ENCODE measurements around the gene MYH10. TPM values are rescaled to one million over a fixed set of nuclear protein-coding genes. Genes with fewer than 3 reads are reported as not detected.

Gene MYH10
- total RNA-seq, 1 donor from 2014 or later = 104 TPM

DNA sequence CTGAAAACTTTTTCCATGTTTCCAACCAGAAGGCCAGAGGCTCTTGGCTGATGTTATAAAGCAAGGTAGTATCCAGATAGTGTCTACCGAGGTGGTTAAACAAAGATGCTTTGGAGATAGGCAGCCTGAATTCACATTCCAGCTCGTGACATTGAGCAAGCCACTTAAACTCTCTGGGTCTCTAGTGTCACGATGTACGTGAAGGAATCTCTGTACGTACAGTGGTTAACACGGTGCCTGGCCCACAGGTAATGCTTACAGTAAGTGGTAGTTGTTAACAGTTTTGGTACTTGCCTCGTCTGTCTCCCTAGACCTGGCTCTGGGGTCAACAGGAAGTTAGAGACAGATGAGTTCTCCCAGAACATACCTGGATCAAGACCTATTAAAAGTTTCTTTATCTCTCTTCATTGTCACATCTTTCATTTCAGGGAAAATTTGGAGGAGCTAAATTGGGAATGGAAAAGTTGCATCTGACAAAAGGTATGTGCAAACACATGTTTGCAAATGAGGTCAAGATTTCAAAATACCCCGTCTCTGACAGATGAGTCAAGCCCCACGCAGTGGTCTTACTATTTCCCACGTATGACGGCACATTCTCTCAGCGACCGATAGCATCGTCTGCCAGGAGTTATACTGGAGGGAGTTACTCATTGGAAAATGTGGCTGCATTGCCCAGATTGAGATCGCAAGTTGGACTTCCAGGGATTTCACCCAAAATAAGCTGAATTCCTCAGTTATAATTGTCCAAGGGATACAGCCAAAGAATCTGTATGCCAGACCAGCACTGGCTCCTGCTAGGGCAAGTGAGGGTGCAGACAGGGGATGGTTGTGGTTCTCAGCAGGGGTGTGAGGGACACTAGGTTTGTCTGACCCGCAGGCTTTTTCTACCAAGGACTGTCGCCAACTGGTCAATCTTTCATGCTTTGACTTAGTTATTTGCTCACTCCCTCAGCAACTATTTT lies 18.9 kb upstream of the MYH10 start:
- peak; percentile 21 for DNase-seq (ENCODE audit: low spot score)

DNA sequence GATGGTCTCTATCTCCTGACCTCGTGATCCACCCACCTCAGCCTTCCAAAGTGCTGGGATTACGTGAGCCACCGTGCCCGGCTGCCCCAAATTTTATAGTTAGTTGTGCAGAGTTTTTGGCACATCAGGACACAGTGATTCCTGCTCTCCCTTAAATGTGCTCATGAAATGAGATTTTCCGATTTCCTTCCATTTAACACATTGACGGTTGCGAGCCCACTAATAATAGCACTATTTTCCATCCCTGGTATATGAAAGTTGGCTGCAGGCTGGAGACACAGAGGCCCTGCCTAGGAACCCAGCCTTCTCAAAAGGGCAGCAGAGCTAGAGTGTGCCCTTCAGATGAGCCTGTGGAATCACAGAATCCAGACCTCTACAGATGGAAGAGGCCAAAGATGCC lies 17.4 kb upstream of the MYH10 start:
- DNase-seq (ENCODE audit: low spot score) = no peak

DNA sequence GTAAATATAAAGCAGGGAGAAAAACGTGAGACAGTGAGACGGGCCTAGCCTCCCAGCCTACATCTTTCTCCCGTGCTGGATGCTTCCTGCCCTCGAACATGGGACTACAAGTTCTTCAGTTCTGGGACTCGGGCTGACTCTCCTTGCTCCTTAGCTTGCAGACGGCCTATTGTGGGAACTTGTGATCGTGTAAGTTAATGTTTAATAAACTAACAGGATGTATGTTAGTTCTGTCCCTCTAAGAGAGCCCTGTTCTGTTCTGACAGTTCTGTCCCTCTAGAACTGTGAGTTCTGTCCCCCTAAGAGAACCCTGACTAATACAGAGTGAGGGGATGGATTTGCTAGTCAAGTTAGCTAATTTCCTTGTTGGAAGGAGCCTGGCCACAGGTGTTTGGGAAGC lies 16.7 kb upstream of the MYH10 start:
- DNase-seq (ENCODE audit: low spot score) = no peak

DNA sequence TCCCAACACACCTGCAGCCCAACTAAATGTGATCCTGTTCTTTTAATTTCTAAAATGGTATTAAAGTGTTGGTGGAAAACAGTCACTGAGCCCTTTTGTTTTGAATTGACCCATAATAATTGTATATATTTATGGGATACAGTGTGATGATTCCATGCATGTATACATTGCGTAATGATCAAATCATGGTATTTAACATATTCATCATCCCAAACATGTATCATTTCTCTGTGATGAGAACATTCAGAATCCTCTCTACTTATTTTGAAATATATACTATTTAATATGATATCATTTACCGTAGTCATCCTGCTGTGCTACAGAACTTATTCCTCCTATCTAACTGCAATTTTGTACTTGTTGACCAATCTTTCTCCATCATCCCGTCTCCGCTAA lies 14.0 kb upstream of the MYH10 start:
- DNase-seq (ENCODE audit: low spot score) = no peak

DNA sequence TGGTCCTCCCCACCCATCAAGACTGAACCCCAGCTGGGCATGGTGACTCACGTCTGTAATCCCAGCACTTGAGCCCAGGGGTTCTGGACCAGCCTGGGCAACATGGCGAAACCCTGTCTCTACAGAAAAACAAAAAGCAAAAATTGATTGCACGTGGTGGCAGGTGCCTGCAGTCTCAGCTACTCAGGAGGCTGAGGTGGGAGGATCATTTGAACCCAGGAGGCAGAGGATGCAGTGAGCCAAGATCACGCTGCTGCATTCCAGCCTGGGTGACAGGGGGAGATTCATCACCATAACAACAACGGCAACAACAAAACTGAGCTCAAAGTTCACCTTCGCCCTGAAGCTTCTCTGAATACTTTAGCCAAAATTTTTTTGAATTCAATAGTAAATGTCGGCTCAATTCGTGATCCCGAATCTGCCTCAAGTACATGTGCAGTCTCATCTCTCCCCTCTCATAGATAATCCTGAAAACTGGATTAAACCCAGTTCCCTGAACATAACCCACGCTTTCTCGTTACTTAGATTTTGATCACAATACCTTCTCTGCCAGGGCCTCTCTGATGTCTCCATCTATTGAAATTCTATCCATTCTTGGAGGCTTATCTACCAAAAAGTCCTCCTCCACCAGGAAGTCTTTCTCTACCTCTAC lies 13.5 kb upstream of the MYH10 start:
- DNase-seq (ENCODE audit: low spot score) = no peak

DNA sequence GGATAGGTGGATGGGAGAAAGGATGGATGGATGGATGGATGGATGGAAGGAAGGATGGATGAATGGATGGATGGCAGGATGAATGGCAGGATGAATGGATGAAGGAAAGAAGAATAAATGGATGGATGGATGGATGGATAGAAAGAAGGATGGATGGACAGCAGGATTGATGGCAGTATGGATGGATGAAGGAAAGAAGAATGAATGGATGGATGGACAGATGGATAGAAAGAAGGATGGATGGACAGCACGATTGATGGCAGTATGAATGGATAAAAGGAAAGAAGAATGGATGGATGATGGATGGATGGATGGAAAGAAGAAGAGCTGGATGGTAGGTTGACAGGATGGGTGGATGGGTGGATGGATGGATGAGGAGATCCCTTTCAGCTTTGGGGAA lies 9.2 kb upstream of the MYH10 start:
- no peak for DNase-seq (ENCODE audit: low spot score)

DNA sequence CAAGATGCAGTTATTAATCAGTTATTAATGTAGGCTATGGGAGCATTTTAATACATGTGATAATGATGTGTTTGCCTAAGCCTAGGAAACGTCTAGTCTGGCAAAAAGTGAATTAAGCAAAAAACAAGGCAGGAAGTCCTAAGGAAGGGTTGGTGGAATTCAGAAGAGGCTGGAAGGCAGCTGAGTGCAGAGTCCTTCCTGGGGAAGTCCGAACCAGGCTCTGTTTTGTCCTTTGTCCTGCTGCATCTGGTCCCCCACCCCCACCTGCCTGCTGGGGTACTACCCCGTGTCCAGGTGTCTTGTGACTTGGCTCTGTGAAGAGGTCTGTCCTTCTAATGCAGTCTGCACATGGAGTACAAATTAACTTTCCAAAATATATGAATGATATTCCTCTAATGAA lies 1.5 kb upstream of the MYH10 start:
- DNase-seq (ENCODE audit: low spot score) = no peak

DNA sequence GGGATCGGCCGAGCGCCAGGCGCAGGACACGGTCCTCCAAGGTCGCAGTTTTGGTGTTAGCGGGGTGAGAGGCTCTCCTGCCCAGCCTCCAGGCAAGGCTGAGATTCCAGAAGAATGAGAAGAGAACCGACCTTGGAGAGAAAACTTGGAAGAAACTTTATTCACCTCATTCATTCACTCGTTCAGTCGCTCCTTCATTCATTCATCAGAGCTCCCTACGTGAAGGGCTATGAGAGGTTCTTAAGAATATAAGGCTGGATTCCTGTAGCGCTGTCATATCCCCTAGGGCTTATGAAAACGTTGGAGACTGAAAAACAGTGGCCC lies 991 bp upstream of the MYH10 start:
- DNase-seq (ENCODE audit: low spot score) = no peak

DNA sequence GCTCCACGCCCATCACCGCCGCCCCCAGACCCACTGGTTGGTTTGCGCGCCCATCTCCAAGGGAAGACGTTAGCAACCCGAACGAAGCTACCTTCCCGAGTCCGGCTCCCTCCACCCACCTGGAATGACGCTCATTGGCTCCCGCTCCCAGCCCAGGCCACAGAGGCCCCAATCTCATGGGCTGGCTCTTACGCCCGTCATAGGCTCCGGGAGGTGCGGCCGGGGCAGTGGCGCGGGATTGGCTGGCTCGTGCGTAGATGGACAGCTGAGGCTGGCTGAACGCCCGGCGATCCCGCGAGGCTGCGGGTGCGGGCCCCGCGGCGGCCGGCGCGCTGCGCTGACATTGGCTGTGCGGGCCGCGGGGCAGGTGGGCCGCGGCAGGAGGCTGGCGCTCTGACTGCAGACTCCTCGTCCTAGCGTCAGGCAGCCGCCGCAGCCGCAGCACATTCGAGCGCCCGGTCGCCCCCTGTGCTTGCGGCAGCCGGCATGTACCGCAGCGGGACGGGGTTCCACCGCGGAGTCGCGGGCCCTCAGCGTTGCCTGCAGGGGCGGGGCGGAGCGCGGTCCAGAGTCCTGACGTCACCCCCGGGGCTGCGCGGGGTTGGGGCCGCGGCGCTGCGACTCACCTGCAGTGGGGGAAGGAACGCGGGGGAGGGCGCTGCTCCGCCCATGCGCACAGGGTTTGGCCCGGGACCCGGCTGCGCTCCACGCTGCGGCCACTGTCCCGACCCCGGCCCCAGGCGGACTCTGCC lies 453 bp upstream of the MYH10 start:
- peak; percentile 98 for DNase-seq (ENCODE audit: low spot score)

DNA sequence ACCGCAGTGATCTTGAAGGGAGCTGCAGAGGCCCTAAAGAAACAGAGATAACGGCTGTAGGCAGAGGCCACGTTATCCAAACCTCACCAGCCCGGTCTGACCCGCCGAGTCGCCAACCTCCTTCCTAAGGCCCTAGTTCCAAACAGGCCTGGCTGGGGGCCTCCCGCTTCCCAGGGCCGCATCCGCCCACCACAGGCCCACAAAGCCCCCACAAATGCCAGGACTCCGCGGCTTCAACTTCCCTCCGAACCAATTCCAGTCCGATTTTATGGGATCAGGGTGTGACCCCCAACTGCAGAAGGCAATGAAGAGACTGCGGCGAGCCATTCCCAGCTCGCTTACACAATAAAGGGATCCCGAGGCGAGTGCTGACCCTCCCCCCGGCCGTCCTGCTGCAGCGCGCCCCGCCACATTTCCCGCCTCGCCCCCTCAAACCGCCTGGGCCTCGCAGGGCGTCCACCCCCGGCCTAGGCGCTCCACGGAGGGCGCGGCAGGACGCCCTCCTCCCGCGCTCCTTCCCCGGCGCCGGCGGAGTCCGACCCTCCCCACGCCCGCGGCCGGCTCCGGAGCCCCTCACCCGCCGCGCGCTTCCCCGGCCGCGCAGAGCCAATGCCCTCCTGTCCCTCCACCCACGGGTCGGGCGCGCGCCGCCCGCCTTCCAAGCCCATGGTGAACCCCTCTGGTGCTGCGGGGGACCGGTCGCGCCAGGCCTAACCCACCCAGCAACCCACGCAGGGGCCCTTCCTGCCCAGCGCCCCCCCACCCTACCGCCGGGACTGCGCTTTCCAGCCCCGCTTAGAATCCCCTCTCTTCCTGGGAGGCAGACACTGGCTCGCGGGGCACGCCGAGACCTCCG lies 926 bp downstream of the MYH10 start:
- DNase-seq (ENCODE audit: low spot score) = no peak

DNA sequence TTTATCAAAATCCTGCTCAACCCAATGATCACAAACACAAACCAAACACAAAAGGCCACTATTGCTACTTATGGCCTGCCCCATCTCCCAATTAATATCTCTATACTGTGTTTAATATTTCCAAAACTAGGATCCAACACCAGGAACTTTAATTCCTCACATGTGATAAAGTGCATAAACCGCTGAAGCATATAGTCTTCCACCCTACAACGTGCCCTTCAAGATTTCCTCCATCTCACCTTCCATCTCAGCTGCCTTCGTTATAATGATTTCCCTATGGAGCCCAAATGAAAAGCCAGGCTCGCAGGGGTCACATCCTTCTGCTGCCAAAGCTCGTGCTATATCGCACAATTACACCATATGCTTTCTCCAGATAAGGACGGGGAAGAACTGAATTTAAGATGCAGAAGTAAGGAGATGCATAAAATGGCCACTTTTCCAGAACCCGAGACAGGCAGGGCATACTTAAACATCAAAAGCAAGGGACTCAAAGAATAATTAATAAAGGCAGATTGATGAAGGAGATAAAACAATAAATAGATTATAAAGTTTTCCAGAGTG lies 1.8 kb downstream of the MYH10 start:
- DNase-seq (ENCODE audit: low spot score) = no peak

DNA sequence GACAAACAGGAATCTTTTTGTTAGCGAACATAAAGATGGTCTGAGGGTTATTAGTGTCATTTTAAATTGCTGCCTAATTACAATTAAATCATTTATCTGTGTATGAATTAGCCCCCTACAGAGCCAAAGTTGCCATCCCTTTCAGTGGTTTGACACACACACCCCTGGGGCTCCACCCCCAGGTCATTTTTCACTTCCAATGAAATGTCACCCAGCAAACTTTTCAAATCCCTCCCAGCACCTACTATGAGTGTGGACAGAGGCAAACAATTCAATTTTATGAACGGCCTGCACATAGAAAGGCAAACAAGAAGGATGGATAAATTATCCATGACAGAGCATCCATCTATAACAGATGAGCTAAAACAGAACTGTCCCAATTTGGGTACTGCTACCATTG lies 2.4 kb downstream of the MYH10 start:
- no peak for DNase-seq (ENCODE audit: low spot score)

DNA sequence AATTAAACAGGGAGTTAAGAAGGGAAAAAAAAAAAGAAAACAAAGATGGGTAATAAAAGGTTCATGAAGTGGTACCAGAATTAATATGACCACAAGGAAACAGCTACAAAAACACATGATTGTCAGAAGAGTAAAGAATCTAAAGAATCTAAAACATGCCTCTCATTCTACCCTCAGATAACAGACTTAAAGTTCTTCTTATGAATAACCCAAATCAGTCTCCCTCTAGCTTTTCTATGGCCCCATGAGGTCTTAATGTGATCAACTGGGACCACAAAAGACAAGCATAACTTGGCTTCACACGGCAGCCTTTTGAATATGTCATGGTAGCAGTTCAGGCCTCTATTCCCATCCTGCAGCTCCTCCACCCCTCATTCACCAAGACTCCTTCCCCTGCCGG lies 6.9 kb downstream of the MYH10 start:
- DNase-seq (ENCODE audit: low spot score) = no peak

DNA sequence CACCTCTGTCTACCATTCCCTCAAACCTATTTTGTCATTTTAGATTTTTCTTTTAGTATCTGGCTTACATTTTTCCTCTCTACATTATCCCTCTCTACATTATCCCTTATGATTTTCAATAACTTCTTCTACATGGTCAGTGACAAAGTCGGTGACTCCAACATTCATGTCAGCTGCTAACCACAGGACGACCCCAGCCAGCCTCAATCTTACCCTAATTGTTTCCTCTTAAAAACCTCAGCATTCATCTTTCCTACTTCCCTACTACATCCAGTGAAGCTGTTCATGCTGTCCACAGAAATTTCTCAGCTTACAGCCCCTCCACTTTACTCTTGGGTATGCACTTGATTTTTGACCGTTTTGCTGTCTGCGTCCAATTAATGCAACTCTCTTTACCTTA lies 8.3 kb downstream of the MYH10 start:
- DNase-seq (ENCODE audit: low spot score) = no peak

DNA sequence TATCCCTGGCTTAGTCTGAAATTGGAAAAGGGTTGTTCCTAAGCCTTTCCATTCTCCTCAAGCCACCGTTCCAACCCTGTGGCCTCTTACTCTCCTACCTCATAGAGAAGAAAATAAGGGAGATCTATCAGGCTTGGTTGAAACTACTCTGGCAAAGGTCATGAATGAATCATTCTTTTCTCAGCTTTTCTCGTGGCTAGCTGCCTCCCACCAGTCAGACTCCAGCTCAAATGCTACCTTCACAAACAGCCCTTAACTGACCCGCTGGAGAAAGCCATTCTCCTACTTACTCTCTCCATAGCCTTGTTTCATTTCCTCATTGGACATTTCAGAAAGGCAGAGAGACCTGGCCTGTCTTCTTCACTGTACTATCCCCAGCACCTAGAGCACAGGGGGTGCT lies 8.9 kb downstream of the MYH10 start:
- no peak for DNase-seq (ENCODE audit: low spot score)

DNA sequence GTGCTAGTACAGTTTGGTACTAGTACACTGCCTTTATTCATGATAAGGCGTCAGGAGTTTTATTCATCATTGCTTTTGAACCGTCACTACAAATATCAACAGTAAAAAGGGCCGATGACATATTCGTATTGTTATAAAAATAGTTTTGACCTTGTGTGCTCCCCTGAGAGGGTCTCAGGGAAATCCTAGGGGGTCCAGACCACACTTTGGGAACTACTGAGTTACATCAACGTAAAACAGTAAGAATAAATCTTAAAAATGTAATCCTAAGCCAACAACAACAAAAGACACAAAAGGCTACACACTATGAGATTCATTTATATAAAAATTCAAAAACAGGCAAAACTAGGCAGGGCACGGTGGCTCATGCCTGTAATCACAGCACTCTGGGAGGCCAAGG lies 11.2 kb downstream of the MYH10 start:
- DNase-seq (ENCODE audit: low spot score) = no peak

DNA sequence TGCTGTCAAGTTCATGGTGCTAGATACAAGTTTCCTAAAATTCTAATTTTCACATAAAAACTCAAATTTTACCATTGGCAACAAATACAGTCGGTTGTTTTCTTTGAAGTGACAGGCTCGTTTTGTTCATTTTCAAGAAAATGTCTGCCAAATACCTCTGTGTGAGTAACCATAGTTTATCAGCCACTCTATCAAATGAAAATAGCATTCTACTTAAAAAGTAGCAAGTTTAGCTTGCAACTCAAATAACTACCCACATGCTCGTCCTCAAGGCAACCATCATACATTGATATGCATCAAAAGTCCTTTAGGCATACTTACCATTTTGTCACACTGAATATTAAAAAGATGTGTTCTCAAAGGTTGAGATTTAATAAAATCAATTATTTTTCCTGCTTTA lies 11.7 kb downstream of the MYH10 start:
- DNase-seq (ENCODE audit: low spot score) = no peak

DNA sequence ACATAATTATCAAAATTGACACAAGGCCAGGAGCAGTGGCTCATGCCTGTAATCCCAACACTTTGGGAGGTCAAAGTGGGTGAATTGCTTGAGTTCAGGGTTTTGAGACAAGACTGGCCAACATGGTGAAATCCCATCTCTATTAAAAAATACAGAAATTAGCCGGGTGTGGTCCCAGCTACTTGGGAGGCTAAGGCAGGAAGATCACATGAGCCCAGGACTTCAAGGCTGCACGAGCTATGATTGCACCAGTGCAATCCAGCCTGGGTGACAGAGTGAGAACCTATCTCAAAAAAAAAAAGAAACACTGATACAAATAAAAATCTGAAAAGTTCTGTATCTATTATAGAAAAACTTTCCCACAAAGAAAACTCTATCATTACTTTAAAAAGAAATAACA lies 15.5 kb downstream of the MYH10 start:
- DNase-seq (ENCODE audit: low spot score) = no peak

DNA sequence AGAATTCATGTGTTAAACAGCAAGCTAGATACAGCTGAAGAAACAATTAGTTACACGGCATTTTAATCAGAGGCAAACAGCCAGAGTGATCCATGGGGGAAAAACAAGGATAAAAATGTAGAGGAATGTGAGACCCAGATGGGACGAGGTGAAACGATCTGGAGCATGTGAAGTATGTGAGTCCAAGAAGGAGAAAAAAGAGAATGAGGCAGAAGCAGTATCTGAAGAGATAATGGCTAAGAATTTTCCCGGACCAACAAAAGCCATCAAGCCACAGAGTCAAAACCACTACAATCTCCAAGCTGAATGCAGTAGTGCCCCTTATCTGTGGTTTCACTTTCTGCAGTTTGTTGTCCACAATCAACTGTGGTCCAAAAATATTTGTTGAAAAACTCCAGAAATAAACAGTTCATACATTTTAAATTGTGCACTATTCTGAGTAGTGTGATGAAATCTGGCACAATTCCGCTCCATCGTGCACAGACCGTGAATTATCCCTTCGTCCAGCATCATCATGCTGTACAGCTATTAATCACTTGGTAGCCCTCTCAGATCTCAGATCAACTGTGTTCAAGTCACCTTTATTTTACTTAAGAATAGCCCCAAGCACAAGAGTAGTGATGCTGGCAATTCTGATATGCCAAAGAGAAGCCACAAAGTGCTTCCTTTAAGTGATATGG lies 18.8 kb downstream of the MYH10 start:
- DNase-seq (ENCODE audit: low spot score) = no peak

DNA sequence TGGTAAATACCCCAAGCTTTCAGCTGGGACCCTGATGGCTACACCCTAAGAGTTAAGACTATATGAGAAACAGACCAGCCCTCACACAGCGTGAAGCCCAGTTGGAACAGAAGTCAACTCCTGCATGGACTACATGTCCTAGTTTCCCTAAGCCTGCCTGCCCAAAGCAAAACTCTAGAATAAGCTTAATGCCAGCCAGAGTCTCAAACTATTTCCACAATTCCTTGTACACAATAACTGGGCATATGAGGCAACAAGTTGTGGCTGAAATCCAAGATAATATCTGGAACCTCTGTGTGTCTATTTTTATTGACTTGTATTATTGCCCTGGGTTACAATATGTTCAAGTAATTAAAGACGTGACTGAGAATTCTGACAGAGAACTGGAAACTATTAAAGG lies 19.4 kb downstream of the MYH10 start:
- DNase-seq (ENCODE audit: low spot score) = no peak

DNA sequence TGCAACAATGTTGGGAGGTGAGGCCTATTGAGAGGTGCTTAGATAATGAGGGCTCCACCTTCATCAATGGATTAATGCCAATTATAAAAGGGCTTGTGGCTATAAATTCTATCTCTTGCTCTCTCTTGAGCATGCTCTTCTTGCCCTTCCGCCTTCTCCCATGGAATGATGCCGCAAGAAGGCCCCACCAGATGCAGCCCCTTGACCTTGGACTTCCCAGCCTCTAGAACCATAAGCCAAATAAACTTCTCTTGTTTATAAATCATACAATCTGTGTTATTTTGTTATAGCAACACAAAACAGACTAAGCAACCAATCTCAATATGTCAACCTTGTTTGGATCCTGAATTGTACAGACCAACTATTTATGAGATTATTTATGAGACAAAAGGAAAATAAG lies 20.0 kb downstream of the MYH10 start:
- no peak for DNase-seq (ENCODE audit: low spot score)

All from mucosa of gallbladder (tissue), 1 donor.